Measurements from ENCODE around the gene HTRA1. TPM values are rescaled to one million over a fixed set of nuclear protein-coding genes. Genes with fewer than 3 reads are reported as not detected.

HTRA1 gene
- total and polyA plus RNA-seq, 3 donors from 2014 or later, result 21.3 to 105 (median 27.3) TPM

DNA sequence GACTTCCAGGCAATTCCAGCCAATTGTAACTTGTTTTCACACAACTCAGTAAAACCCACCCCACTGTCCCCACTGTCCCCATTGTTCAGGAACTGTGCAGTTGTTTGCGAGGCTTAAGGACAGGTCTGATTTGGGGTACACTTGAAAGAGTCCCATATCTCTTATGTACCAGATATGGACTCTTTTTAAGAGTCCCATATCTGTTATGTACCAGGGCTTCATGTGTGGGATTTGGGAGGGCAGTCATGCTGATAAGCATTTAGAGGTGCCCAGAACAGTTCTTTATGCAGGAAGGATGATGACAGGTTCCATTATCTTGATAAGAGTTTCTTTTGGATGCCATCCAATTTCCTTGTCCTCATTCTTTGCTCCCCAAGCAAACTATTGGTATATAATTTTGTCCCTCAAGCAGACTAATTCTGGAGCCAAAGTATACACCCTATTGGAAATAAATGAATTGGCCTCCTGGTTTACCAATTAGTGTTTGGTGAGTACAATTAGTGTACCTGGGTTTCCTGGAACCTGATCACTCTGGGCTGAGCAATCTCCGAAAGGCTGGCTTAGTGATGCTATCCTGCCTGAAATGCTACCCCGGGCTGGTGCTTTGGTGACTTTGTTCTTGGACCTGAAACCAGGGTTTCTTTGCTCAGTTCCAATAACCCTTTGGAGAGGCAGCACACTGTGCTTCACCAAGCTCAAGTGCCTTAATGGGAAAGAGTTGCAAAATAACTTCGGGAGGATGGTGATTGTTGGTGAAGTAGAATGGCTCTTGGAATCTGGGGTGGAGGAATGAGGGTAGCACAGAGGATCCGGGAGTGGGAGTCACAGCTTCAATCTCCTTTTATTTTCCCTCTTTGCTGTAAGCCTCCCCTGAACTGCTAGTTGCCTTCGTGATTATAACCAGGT, 93.0 kb downstream of the HTRA1 start:
- Histone ChIP-seq H3K4me3 (no peak overlapping the region), H3K9me3 (no peaks in the 10 kb centered on the region), H3K4me1 (no peaks in the 10 kb centered on the region), H3K27me3 (no peaks in the 10 kb centered on the region), H3K36me3 (ENCODE audit: low read depth, missing control alignments) (no peaks in the 10 kb centered on the region), H3K27ac (no peak overlapping the region)
- TF ChIP-seq, protein P1, sequence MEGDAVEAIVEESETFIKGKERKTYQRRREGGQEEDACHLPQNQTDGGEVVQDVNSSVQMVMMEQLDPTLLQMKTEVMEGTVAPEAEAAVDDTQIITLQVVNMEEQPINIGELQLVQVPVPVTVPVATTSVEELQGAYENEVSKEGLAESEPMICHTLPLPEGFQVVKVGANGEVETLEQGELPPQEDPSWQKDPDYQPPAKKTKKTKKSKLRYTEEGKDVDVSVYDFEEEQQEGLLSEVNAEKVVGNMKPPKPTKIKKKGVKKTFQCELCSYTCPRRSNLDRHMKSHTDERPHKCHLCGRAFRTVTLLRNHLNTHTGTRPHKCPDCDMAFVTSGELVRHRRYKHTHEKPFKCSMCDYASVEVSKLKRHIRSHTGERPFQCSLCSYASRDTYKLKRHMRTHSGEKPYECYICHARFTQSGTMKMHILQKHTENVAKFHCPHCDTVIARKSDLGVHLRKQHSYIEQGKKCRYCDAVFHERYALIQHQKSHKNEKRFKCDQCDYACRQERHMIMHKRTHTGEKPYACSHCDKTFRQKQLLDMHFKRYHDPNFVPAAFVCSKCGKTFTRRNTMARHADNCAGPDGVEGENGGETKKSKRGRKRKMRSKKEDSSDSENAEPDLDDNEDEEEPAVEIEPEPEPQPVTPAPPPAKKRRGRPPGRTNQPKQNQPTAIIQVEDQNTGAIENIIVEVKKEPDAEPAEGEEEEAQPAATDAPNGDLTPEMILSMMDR (IDR thresholded peaks at IDR 0.05), result no peak
- no peak for TF ChIP-seq POLR2A (IDR thresholded peaks at IDR 0.05)
- no peak for DNase-seq
- WGBS, 2 donors, result 92 to 94% methylated on average over 6 of the region's 6 CpGs
- intact Hi-C loops (cut with DNase I; ENCODE audit: low total_unique reads), result no loop called here

DNA sequence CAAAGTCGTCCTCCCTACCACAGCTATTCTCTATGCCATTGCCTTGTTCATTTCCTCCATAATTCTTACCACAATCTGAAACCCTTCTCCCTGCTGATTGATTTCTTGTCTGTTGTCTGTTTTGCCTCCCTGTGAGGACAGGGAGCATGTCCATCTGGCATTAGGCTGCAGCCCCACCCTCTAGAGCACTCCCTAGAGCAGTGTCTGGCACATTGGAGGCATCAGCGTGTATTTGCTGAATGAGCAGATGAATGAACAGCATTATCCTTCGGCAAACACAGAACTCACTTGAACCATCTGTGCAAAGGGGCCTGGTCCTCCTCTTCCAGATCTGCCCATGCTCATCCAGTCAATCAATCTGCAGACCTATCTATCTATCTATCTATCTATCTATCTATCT, 94.1 kb downstream of the HTRA1 start:
- Histone ChIP-seq H3K27ac (no peak overlapping the region), H3K27me3 (no peaks in the 10 kb centered on the region), H3K4me1 (no peaks in the 10 kb centered on the region), H3K4me3 (no peak overlapping the region), H3K9me3 (no peaks in the 10 kb centered on the region), H3K36me3 (ENCODE audit: low read depth, missing control alignments) (no peaks in the 10 kb centered on the region)
- intact Hi-C loops (cut with DNase I; ENCODE audit: low total_unique reads), result no loop called here
- DNase-seq, result no peak
- WGBS, 2 donors, result 92 to 100% methylated on average over 3 of the region's 3 CpGs
- TF ChIP-seq, protein P1 (IDR thresholded peaks at IDR 0.05), result no peak
- TF ChIP-seq POLR2A (IDR thresholded peaks at IDR 0.05), result no peak

DNA sequence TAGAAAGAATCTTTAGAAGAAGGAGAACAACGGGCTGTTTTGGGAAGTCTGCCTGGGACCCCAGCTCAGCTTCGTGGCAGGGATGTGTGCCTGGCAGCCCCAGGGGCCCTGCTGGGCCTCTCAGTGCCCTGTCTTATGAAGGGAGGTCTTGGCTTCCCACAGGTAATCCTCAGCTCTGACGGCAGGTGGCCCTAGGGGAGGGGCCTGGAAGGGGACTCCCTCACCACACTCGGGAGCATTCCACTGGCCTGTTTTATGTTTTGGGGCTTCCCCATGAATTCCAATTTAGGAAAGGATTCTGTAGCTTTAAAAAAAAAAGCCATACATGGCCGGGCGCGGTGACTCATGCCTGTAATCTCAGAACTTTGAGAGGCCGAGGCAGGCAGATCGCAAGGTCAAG, 96.2 kb downstream of the HTRA1 start:
- Histone ChIP-seq H3K4me1 (no peaks in the 10 kb centered on the region), H3K9me3 (no peaks in the 10 kb centered on the region), H3K36me3 (ENCODE audit: low read depth, missing control alignments) (no peaks in the 10 kb centered on the region), H3K27me3 (no peaks in the 10 kb centered on the region), H3K27ac (no peak overlapping the region), H3K4me3 (no peak overlapping the region)
- no peak for TF ChIP-seq POLR2A (IDR thresholded peaks at IDR 0.05)
- TF ChIP-seq, protein P1 (IDR thresholded peaks at IDR 0.05), result no peak
- 47 to 54% methylated on average over 9 of the region's 9 CpGs for WGBS, 2 donors
- no peak for DNase-seq
- intact Hi-C loops (cut with DNase I; ENCODE audit: low total_unique reads), result no loop called here

DNA sequence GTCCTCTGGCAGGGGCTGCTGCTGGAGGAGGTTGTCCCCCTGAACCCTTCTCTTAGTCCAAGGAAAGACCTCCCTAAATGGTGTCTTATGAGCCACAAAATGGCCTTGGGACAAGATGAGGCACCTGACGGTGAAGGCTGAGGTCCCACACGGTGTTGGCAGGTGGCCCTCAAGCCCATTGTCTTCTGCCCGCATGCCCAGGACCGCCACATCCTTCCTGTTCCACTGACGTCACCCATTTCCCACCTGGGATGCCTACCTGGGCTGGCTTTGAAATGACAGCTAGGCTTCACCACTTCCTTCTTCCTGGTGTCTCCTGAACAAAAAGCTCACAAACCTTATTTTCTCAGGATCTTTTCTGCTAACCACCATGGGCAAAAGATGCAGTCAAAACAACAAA, 97.1 kb downstream of the HTRA1 start:
- intact Hi-C loops (cut with DNase I; ENCODE audit: low total_unique reads), result no loop called here

More for the DNA sequence above, 97.1 kb downstream of the HTRA1 start:
- TF ChIP-seq POLR2A (IDR thresholded peaks at IDR 0.05), result no peak
- TF ChIP-seq, protein P1 (IDR thresholded peaks at IDR 0.05), result no peak
- H3K4me1 ChIP-seq, result no peaks in the 10 kb centered on the region
- H3K9me3 ChIP-seq, result no peaks in the 10 kb centered on the region
- no peak for DNase-seq
- WGBS, 2 donors, result 70 to 86% methylated on average over 5 of the region's 5 CpGs
- H3K36me3 ChIP-seq (ENCODE audit: low read depth, missing control alignments), result no peaks in the 10 kb centered on the region
- no peaks in the 10 kb centered on the region for H3K27me3 ChIP-seq
- H3K4me3 ChIP-seq, result no peak overlapping the region
- no peak overlapping the region for H3K27ac ChIP-seq

All from testis (tissue), 3 donors.